GM12801 (cell line): ENCODE results near the gene SERPIND1.

ENCODE experiments used
- TF ChIP-seq, protein P1 (sequence below): IDR thresholded peaks from one replicate; pipeline ENCODE4 v1.5.1; 2011; ENCODE audit warnings: control low read depth; ENCODE audit not compliant: insufficient read length; ENCODE audit errors: extremely low read depth

Gene SERPIND1

DNA sequence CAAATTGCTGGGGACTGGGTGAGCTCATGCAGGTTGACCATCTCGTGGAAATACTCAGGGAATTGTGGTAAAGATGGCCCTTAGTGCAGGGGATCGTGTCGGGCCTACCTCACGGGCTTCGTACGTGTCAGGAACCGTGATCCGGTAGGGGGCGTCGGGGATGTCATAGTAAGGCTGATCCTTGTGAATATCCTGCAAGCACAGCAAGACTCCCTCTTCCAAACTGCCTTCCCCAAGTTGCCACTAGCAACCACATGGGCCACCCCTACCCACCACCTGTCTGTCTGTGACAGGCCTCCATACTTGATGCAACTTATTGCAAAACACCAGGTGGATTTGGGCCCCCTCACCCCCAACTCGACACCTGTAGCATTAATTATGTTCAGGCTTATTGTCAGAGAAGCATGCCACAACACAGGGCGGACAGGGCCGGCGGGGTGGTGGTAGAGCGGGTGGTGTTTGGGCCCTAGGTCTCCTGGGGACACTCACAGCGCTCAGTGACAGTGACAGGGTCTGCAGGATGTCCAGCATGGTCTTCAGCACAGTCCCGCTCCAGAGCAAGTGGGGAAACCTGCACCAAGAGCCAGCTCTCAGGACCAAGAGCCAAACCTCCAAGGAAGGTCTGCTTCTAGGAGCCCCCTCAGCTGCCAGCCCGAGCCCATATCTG, 22.6 kb upstream of the SERPIND1 start:
- TF ChIP-seq, protein P1, sequence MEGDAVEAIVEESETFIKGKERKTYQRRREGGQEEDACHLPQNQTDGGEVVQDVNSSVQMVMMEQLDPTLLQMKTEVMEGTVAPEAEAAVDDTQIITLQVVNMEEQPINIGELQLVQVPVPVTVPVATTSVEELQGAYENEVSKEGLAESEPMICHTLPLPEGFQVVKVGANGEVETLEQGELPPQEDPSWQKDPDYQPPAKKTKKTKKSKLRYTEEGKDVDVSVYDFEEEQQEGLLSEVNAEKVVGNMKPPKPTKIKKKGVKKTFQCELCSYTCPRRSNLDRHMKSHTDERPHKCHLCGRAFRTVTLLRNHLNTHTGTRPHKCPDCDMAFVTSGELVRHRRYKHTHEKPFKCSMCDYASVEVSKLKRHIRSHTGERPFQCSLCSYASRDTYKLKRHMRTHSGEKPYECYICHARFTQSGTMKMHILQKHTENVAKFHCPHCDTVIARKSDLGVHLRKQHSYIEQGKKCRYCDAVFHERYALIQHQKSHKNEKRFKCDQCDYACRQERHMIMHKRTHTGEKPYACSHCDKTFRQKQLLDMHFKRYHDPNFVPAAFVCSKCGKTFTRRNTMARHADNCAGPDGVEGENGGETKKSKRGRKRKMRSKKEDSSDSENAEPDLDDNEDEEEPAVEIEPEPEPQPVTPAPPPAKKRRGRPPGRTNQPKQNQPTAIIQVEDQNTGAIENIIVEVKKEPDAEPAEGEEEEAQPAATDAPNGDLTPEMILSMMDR = no peak

GRCh38 chr22:20752104-20752741, 21.7 kb upstream of the SERPIND1 start:
- TF ChIP-seq, protein P1 = no peak

GRCh38 chr22:20752873-20753272, 21.0 kb upstream of the SERPIND1 start:
- TF ChIP-seq, protein P1 = no peak

GRCh38 chr22:20756846-20757245, 17.1 kb upstream of the SERPIND1 start:
- TF ChIP-seq, protein P1 = no peak

- TF ChIP-seq, protein P1 = no peak
Measured at GRCh38 chr22:20758688-20759087, 15.2 kb upstream of the SERPIND1 start.

DNA sequence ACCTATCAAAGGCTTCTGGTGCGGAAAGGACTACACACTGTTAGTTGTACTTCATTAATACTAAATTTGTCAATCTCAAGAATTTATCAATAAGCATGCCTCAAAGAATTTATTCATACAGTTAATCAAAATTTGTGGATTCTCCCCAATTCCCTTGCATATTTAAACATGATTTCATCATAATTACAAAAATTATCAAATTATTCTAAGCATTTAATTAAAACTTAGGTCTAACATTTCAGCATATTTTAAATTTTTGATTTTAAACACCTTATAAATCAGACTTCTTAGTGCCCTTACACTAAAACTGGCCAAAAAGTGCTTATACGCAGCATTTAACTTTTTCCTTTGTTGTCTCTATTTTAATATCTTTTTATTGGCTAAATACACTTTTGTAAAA, 13.8 kb upstream of the SERPIND1 start:
- TF ChIP-seq, protein P1 = no peak

DNA sequence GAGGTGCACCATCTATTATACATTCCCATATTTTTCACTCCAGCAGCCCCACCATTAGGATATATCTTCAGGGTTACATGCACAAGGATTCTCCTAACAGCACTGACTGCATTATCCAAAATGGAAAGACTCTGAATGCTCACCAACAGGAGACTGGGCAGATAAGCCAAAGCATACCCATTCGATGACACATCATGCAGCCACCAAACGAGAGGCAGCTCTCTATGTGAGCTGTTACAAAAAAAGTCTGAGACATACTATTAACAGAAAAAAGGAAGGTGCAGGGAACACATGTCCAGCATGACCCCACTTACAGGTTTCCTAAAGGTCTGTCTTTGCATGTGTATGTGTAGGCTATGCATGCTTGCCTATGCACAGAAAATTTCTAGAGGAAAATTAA, 12.4 kb upstream of the SERPIND1 start:
- TF ChIP-seq, protein P1 = no peak
